Measurements from ENCODE around the gene SERPINE1. TPM values are rescaled to one million over a fixed set of nuclear protein-coding genes. Genes with fewer than 3 reads are reported as not detected.

SERPINE1 gene
- total and polyA plus RNA-seq, 2 of the 4 experiments (the other 2 are of a cell fraction): 1,441 to 2,783 TPM

DNA sequence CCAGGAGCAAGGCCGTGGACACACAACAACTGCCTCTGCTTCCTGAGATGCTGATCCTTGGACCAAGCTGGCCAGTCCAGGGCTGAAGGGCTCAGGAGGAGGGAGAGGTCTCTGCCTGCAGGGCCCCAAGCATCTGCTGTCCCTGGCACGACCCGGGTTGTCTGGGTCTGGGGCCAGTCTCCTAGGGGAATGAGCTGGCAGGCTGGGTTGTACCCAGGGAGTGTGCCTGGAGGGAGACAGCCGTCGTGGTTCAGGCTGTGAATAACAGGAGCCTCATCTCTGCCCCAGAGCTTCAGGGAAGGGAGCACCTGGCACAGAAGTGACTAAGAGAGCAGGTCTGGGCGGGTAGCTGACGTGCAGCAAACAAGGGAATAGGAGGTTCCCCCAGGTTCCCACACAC, 17.9 kb upstream of the SERPINE1 start:
- Histone ChIP-seq H3K9me1 (ENCODE audit: insufficient read depth, low read length) (peaks cover 12% of the 10 kb centered on the region), H3K9me3 (ENCODE audit: control insufficient read depth, insufficient read depth, low read length) (no peaks in the 10 kb centered on the region), H4K91ac (ENCODE audit: insufficient read depth, low read depth, low read length) (peak overlapping the region; percentile 75), H3K36me3 (ENCODE audit: control insufficient read depth, insufficient read depth, low read length) (no peaks in the 10 kb centered on the region), H3K56ac (ENCODE audit: extremely low read depth, insufficient read depth, low read length) (no peak overlapping the region), H2AK5ac (ENCODE audit: low read depth, low read length) (peak overlapping the region; percentile 72), H3K79me1 (ENCODE audit: low read depth in 1 of 2, low read length in 2 of 2) (peaks cover 3 to 8% of the 10 kb centered on the region in 2 experiments; a peak in 1 of 4 replicates), H3K27ac (ENCODE audit: insufficient read depth, low read length) (no peak overlapping the region), H3K4me3 (ENCODE audit: insufficient read depth, low read depth, low read length) (no peak overlapping the region), H2AFZ (replicated peaks; ENCODE audit: low read length, poor library complexity) (peak overlapping the region; percentile 75), H3K18ac (ENCODE audit: low read depth, low read length) (no peak overlapping the region), H3K27me3 (ENCODE audit: control insufficient read depth, insufficient read depth, low read length) (no peaks in the 10 kb centered on the region), H4K5ac (ENCODE audit: low read depth, low read length) (no peak overlapping the region), H2BK20ac (ENCODE audit: low read depth, low read length) (peak overlapping the region; percentile 76; the same call in 1 of the 2 replicates), H3K4me1 (ENCODE audit: control insufficient read depth, insufficient read depth, low read length) (peaks cover 5% of the 10 kb centered on the region), H2AK9ac (replicated peaks; ENCODE audit: low read depth, low read length, poor library complexity) (peak overlapping the region; percentile 72), H2BK120ac (ENCODE audit: low read depth, low read length) (peak overlapping the region; percentile 26), H2BK5ac (ENCODE audit: low read depth, low read length, poor library complexity, severe bottlenecking) (no peak overlapping the region), H4K20me1 (ENCODE audit: insufficient read depth, low read length) (no peaks in the 10 kb centered on the region), H4K8ac (ENCODE audit: low read depth in 2 of 2, low read length in 2 of 2) (peak overlapping the region in 1 of 2 experiments; percentile 29; a peak in 2 of 4 replicates), H3K9ac (ENCODE audit: low read depth, low read length) (no peak overlapping the region), H3K23ac (ENCODE audit: low read depth, low read length) (no peak overlapping the region), H3K4me2 (ENCODE audit: low read depth, low read length) (no peak overlapping the region), H3K14ac (replicated peaks; ENCODE audit: low read depth, low read length) (peak overlapping the region; percentile 65), H2BK15ac (ENCODE audit: low read depth, low read length) (peak overlapping the region; percentile 54; the same call in 1 of the 3 replicates), H3K4ac (ENCODE audit: low read depth, low read length) (peak overlapping the region; percentile 71; the same call in 1 of the 2 replicates)
- WGBS, 2 experiments (ENCODE audit: extremely low coverage in 2 of 2, insufficient read length in 1 of 2): 63% methylated on average over 4 of the region's 7 CpGs; no CpG with 5 or more reads in 1 of the 2 experiments
- TF ChIP-seq MAFK (IDR thresholded peaks at IDR 0.05; ENCODE audit: low read depth, low read length) (no peak), BHLHE40 (IDR thresholded peaks at IDR 0.05; ENCODE audit: low read depth, low read length) (no peak), RFX5 (IDR thresholded peaks at IDR 0.05; ENCODE audit: low read depth, low read length) (no peak), RAD21 (IDR thresholded peaks at IDR 0.05; ENCODE audit: low read length) (no peak), NFE2L2 (IDR thresholded peaks at IDR 0.05; ENCODE audit: low read depth, low read length) (no peak), RCOR1 (IDR thresholded peaks at IDR 0.05; ENCODE audit: insufficient replicate concordance, low read length) (no peak), FOS (IDR thresholded peaks at IDR 0.05; ENCODE audit: low read depth, low read length) (no peak), CEBPB (IDR thresholded peaks at IDR 0.05; ENCODE audit: low read depth, low read length) (no peak)
- TF ChIP-seq, protein P1, sequence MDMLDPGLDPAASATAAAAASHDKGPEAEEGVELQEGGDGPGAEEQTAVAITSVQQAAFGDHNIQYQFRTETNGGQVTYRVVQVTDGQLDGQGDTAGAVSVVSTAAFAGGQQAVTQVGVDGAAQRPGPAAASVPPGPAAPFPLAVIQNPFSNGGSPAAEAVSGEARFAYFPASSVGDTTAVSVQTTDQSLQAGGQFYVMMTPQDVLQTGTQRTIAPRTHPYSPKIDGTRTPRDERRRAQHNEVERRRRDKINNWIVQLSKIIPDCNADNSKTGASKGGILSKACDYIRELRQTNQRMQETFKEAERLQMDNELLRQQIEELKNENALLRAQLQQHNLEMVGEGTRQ (IDR thresholded peaks at IDR 0.05; ENCODE audit: low read depth, low read length): no peak
- TF ChIP-seq, protein P2, sequence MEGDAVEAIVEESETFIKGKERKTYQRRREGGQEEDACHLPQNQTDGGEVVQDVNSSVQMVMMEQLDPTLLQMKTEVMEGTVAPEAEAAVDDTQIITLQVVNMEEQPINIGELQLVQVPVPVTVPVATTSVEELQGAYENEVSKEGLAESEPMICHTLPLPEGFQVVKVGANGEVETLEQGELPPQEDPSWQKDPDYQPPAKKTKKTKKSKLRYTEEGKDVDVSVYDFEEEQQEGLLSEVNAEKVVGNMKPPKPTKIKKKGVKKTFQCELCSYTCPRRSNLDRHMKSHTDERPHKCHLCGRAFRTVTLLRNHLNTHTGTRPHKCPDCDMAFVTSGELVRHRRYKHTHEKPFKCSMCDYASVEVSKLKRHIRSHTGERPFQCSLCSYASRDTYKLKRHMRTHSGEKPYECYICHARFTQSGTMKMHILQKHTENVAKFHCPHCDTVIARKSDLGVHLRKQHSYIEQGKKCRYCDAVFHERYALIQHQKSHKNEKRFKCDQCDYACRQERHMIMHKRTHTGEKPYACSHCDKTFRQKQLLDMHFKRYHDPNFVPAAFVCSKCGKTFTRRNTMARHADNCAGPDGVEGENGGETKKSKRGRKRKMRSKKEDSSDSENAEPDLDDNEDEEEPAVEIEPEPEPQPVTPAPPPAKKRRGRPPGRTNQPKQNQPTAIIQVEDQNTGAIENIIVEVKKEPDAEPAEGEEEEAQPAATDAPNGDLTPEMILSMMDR (conservative IDR thresholded peaks at IDR 0.05; ENCODE audit: low read depth, low read length): no peak
- BruUV-seq (replicated peaks): no TSS peak
- DNase-seq (no peak), ATAC-seq (ENCODE audit: low read depth) (peak; percentile 24; the same call in 1 of the 2 replicates)
- ChIA-PET POLR2A (ENCODE audit: unreplicated experiment) (no interaction called here), CTCF (interaction anchor here (1.6 kb wide), 1 partner anchor 8 kb away, joined by 4 read pairs; no protein-coding TSS in a partner anchor)
- intact Hi-C loops (cut with micrococcal nuclease): no loop called here
- in situ Hi-C loops (cut with MboI; ENCODE audit: low sequenced_read_pairs): loop anchor here (25.0 kb wide), 1 partner anchor 672 kb away; the partner anchor contains the start of genes MEPCE, PPP1R35 and ZCWPW1
- dilution Hi-C loops (cut with HindIII; ENCODE audit: low sequenced_read_pairs, unreplicated experiment): no loop called here

Measured in IMR-90 (cell line).